GM12875 (cell line): ENCODE results near the gene LBR.

ENCODE experiments used
- H3K4me3 ChIP-seq: one replicate; pipeline ENCODE4 v1.5.1; 2011; ENCODE audit warnings: low read depth, low read length, control low read depth
- TF ChIP-seq, protein P1 (sequence below): IDR thresholded peaks from 2 replicates; pipeline ENCODE4 v1.5.1; 2011; ENCODE audit warnings: low read depth, mild to moderate bottlenecking, control low read depth, inconsistent platforms, low read length, moderate library complexity, borderline replicate concordance; ENCODE audit not compliant: insufficient read depth

Gene LBR

DNA sequence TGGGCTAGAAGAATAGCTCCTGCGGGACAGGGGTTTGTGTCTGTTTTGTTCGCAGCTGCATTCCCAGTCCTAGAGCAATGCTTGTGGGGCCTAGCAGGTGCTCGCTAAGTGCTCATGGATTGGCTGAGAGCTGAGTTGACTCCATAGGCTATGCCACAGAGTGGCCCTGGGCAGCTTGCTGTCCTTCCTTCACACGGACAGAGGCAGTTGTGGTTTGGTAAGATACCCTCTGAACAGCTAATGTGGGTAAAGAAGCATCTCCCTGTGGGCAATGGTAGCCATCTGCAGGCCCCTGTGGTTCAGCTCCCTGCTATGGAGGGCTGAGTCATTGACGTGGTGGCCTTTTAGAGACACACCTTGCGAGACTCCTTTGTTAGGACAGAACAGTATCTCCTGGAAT, 23.5 kb upstream of the LBR start:
- H3K4me3 ChIP-seq = no peak overlapping the region
- TF ChIP-seq, protein P1, sequence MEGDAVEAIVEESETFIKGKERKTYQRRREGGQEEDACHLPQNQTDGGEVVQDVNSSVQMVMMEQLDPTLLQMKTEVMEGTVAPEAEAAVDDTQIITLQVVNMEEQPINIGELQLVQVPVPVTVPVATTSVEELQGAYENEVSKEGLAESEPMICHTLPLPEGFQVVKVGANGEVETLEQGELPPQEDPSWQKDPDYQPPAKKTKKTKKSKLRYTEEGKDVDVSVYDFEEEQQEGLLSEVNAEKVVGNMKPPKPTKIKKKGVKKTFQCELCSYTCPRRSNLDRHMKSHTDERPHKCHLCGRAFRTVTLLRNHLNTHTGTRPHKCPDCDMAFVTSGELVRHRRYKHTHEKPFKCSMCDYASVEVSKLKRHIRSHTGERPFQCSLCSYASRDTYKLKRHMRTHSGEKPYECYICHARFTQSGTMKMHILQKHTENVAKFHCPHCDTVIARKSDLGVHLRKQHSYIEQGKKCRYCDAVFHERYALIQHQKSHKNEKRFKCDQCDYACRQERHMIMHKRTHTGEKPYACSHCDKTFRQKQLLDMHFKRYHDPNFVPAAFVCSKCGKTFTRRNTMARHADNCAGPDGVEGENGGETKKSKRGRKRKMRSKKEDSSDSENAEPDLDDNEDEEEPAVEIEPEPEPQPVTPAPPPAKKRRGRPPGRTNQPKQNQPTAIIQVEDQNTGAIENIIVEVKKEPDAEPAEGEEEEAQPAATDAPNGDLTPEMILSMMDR = no peak

GRCh38 chr1:225450491-225451191, 22.8 kb upstream of the LBR start:
- TF ChIP-seq, protein P1 = no peak
- no peak overlapping the region for H3K4me3 ChIP-seq

GRCh38 chr1:225449774-225450173, 21.9 kb upstream of the LBR start:
- TF ChIP-seq, protein P1 = no peak
- H3K4me3 ChIP-seq = no peak overlapping the region

DNA sequence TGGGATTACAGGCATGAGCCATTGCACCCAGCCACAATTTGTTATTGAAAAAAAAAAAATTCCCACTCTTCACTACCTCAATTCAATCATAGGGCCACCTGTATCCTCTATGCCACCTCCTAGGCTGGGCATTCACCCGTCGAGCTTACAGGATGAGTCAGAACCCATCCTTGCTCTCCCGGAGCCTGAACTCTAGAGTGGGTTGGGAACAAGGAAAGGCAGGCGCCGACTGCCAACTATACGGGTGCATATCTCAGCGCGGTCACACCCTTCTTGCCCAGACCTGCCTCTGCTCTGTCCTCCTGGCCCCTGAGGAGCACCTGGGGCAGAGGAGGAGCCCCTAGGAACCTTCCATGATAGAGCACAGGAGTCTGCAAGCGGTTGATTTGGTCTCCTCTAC, 21.4 kb upstream of the LBR start:
- TF ChIP-seq, protein P1 = no peak
- no peak overlapping the region for H3K4me3 ChIP-seq

GRCh38 chr1:225448146-225448805, 20.4 kb upstream of the LBR start:
- H3K4me3 ChIP-seq = no peak overlapping the region
- TF ChIP-seq, protein P1 = no peak

GRCh38 chr1:225447650-225448089, 19.8 kb upstream of the LBR start:
- TF ChIP-seq, protein P1 = no peak
- no peak overlapping the region for H3K4me3 ChIP-seq

DNA sequence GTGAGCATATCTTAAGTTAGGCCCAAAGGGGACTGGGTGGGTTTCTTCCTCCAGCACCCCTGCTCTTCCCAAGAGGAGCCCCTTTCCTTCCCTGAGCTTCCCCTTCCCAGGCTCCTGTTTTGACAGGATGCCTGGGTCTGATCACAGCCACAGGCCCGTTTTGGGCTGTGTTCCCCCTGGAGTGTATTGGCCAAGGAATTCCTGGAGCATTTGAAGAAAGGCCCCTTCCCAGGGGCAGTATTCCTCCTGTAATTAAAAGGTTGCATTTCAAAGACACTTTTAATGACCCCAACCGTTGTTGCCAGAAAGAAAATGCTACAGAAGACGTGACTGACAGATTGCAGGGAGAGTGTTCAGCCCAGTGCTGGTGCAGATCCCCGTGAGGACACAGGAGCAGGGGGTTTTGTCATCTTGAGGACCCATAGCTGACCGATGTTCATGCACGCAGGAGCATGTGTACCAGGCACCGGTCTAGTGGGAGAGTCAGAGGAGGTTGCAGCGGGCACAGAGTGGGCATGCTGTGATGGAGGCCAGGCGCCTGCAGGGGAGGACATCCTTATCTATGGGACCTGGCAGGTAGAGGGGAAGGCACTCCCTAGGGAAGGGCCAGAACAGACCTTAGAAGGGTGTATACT, 19.3 kb upstream of the LBR start:
- no peak overlapping the region for H3K4me3 ChIP-seq
- TF ChIP-seq, protein P1 = no peak
